HepG2 (cell line): ENCODE data around the gene KTI12. TPM values are rescaled to one million over a fixed set of nuclear protein-coding genes. Genes with fewer than 3 reads are reported as not detected.

Source experiments
- CEBPG ChIP-seq: IDR thresholded peaks from 2 replicates; pipeline ENCODE4 v1.6.1; 2016
- DNMT1 ChIP-seq: sonication (generic); formaldehyde crosslinking; IDR thresholded peaks from 2 replicates; pipeline ENCODE4 v1.5.1; 2020; ENCODE audit warnings: mild to moderate bottlenecking, missing genetic modification reagents
- FOSL1 ChIP-seq: sonication (generic); formaldehyde crosslinking; IDR thresholded peaks from 2 replicates; pipeline ENCODE4 v1.9.0; 2021; ENCODE audit warnings: missing genetic modification reagents, borderline replicate concordance
- HNRNPLL ChIP-seq: fragments of 200-400 bp; formaldehyde crosslinking; IDR thresholded peaks from 2 replicates; pipeline ENCODE4 v1.6.1; 2017; ENCODE audit warnings: mild to moderate bottlenecking, low read depth, low read length; ENCODE audit not compliant: poor library complexity, severe bottlenecking
- MIXL1 ChIP-seq: IDR thresholded peaks from 2 replicates; pipeline ENCODE4 v1.6.1; 2016
- NFIB ChIP-seq: sonication (generic); formaldehyde crosslinking; IDR thresholded peaks from 2 replicates; pipeline ENCODE4 v1.9.0; 2021; ENCODE audit warnings: missing genetic modification reagents, mild to moderate bottlenecking, borderline replicate concordance
- RFXANK ChIP-seq: IDR thresholded peaks from 2 replicates; pipeline ENCODE4 v1.6.1; 2016
- SMAD1 ChIP-seq: sonication (generic); formaldehyde crosslinking; IDR thresholded peaks from 2 replicates; pipeline ENCODE4 v1.4.0; 2020; ENCODE audit warnings: missing genetic modification reagents, low read depth, mild to moderate bottlenecking, borderline replicate concordance
- SMAD3 ChIP-seq: sonication (generic); formaldehyde crosslinking; IDR thresholded peaks from 2 replicates; pipeline ENCODE4 v1.4.0; 2020; ENCODE audit warnings: missing genetic modification reagents
- SMARCC2 ChIP-seq: fragments of 450-650 bp; IDR thresholded peaks from 2 replicates; pipeline ENCODE4 v1.6.1; 2017; ENCODE audit warnings: antibody characterized with exemption, mild to moderate bottlenecking
- ZBTB21 ChIP-seq: sonication (generic); formaldehyde crosslinking; IDR thresholded peaks from 2 replicates; pipeline ENCODE4 v1.4.0; 2020; ENCODE audit warnings: missing genetic modification reagents
- ZFP37 ChIP-seq: sonication (generic); formaldehyde crosslinking; IDR thresholded peaks from 2 replicates; pipeline ENCODE4 v1.4.0; 2020; ENCODE audit warnings: missing genetic modification reagents, borderline replicate concordance
- ZNF20 ChIP-seq: sonication (generic); formaldehyde crosslinking; IDR thresholded peaks from 2 replicates; pipeline ENCODE4 v1.4.0; 2020; ENCODE audit warnings: mild to moderate bottlenecking, moderate library complexity, missing genetic modification reagents
- ZNF235 ChIP-seq: sonication (generic); formaldehyde crosslinking; IDR thresholded peaks from 2 replicates; pipeline ENCODE4 v1.8.1; 2023; ENCODE audit warnings: mild to moderate bottlenecking, missing genetic modification reagents, borderline replicate concordance
- ZNF337 ChIP-seq: sonication (generic); formaldehyde crosslinking; IDR thresholded peaks from 2 replicates; pipeline ENCODE4 v1.5.1; 2020; ENCODE audit warnings: missing genetic modification reagents, low read depth, mild to moderate bottlenecking, borderline replicate concordance
- ZNF781 ChIP-seq: sonication (generic); formaldehyde crosslinking; IDR thresholded peaks from 2 replicates; pipeline ENCODE4 v1.5.1; 2020; ENCODE audit warnings: borderline replicate concordance, mild to moderate bottlenecking, missing genetic modification reagents; ENCODE audit errors: not compliant biosample characterization
- ZSCAN29 ChIP-seq: sonication (generic); formaldehyde crosslinking; conservative IDR thresholded peaks from 2 replicates; pipeline ENCODE4 v1.4.0; 2020; ENCODE audit warnings: mild to moderate bottlenecking, missing genetic modification reagents
- polyA plus RNA-seq, 8 experiments: library from polyadenylated mRNA; depleted of rRNA in 3 of 8; stranded (reverse) in 7 of 8; unstranded in 1 of 8; fragments of >200 nt; fragmentation: Illumina TruSeq in 4 of 8; extraction: Trizol in 4 of 8; gene quantifications; 2 replicates each; pipeline versions ENCODE4 v1.2.1 to v1.2.3, GENCODE V29; 2011 to 2016; ENCODE audit warnings: low read depth in 4 of 8, missing spikeins in 1 of 8, mixed read lengths in 1 of 8; ENCODE audit not compliant: insufficient read depth in 1 of 8
- total RNA-seq, 5 experiments: library from RNA; depleted of rRNA; stranded (reverse); fragments of >200 nt; fragmentation: Illumina TruSeq; extraction: Trizol; gene quantifications; 2 replicates each; pipeline ENCODE4 v1.2.3, GENCODE V29; 2016; ENCODE audit warnings: low read depth in 1 of 5
- TF ChIP-seq, protein P1 (sequence below): sonication (generic); formaldehyde crosslinking; IDR thresholded peaks from 2 replicates; pipeline ENCODE4 v1.4.0; 2020; ENCODE audit warnings: mild to moderate bottlenecking, missing genetic modification reagents
- TF ChIP-seq, protein P2 (sequence below): sonication (generic); formaldehyde crosslinking; IDR thresholded peaks from 2 replicates; pipeline ENCODE4 v1.9.0; 2021; ENCODE audit warnings: missing genetic modification reagents, borderline replicate concordance
- TF ChIP-seq, protein P3 (sequence below): sonication (generic); formaldehyde crosslinking; IDR thresholded peaks from 2 replicates; pipeline ENCODE4 v1.8.0; 2023; ENCODE audit warnings: mild to moderate bottlenecking, missing genetic modification reagents
- TF ChIP-seq, protein P4 (sequence below): sonication (generic); formaldehyde crosslinking; IDR thresholded peaks from 2 replicates; pipeline ENCODE4 v1.4.0; 2020; ENCODE audit warnings: missing genetic modification reagents, borderline replicate concordance

KTI12 gene
- total and polyA plus RNA-seq, 2 of the 13 experiments (the other 11 are each of a cell fraction or from before 2014, with no cell fraction given): 7.4 to 10.2 TPM

DNA sequence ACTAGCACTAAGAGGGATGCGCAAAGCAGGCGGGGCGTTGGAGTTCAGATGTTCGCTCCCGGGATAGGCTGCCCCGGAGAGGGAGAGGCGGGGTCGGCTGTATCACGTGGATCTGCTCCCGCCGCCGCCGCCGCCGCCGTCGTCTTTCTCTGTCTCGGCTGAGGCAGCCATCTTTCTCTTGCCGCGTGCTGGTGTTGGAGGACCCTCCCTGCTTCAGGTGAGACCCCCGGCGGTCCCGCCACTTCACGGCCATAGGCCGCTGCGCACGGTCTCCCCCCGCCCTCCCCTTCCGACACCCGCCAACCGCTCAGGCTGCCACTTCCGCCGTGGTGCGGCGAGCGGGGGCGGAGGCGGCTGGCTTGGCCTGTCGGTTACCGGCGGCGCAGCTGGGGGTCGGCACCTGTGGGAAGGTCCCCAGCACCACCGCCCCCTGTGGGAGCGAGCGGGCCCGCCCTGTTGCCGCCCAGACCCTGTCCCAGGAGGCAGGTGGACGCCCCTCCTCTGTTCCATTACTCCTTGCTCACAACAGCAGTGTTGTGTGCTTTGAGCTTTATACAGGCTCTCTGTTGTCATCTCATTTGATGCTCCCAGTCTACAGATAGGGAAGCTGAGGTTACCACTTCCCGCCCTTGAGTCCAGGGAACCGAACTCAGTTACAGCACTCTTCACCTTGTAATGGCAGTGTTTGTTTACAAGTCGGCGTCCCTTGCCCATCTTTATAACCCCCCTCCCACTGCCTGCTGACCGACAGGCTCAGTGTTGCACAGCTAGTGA is 22.7 kb upstream of the KTI12 start, which contains the start of gene BTF3L4 (continued):
- TF ChIP-seq, protein P1, sequence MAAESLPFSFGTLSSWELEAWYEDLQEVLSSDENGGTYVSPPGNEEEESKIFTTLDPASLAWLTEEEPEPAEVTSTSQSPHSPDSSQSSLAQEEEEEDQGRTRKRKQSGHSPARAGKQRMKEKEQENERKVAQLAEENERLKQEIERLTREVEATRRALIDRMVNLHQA (CRISPR knock-in tag): no peak
- TF ChIP-seq, protein P2, sequence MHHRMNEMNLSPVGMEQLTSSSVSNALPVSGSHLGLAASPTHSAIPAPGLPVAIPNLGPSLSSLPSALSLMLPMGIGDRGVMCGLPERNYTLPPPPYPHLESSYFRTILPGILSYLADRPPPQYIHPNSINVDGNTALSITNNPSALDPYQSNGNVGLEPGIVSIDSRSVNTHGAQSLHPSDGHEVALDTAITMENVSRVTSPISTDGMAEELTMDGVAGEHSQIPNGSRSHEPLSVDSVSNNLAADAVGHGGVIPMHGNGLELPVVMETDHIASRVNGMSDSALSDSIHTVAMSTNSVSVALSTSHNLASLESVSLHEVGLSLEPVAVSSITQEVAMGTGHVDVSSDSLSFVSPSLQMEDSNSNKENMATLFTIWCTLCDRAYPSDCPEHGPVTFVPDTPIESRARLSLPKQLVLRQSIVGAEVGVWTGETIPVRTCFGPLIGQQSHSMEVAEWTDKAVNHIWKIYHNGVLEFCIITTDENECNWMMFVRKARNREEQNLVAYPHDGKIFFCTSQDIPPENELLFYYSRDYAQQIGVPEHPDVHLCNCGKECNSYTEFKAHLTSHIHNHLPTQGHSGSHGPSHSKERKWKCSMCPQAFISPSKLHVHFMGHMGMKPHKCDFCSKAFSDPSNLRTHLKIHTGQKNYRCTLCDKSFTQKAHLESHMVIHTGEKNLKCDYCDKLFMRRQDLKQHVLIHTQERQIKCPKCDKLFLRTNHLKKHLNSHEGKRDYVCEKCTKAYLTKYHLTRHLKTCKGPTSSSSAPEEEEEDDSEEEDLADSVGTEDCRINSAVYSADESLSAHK (CRISPR knock-in tag): no peak
- TF ChIP-seq ZBTB21 (CRISPR knock-in tag) (no peak), FOSL1 (CRISPR knock-in tag) (no peak), DNMT1 (CRISPR knock-in tag) (peak; percentile 65; the same call in 1 of the 2 replicates), CEBPG (CRISPR knock-in tag) (no peak), ZNF20 (no peak), HNRNPLL (peak; percentile 91), SMARCC2 (no peak), ZNF235 (no peak), MIXL1 (no peak), SMAD3 (CRISPR knock-in tag) (no peak), RFXANK (CRISPR knock-in tag) (no peak), NFIB (no peak), ZNF781 (CRISPR knock-in tag) (peak; percentile 76), ZSCAN29 (CRISPR knock-in tag) (no peak), SMAD1 (CRISPR knock-in tag) (peak; percentile 82; the same call in 1 of the 2 replicates), ZNF337 (0 out of 2 replicates have a peak, but pooled peaks have one; percentile 21), ZFP37 (CRISPR knock-in tag) (no peak)
- TF ChIP-seq, protein P3, sequence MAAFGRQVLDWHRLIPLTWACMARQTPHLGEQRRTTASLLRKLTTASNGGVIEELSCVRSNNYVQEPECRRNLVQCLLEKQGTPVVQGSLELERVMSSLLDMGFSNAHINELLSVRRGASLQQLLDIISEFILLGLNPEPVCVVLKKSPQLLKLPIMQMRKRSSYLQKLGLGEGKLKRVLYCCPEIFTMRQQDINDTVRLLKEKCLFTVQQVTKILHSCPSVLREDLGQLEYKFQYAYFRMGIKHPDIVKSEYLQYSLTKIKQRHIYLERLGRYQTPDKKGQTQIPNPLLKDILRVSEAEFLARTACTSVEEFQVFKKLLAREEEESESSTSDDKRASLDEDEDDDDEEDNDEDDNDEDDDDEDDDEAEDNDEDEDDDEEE: no peak
- TF ChIP-seq, protein P4, sequence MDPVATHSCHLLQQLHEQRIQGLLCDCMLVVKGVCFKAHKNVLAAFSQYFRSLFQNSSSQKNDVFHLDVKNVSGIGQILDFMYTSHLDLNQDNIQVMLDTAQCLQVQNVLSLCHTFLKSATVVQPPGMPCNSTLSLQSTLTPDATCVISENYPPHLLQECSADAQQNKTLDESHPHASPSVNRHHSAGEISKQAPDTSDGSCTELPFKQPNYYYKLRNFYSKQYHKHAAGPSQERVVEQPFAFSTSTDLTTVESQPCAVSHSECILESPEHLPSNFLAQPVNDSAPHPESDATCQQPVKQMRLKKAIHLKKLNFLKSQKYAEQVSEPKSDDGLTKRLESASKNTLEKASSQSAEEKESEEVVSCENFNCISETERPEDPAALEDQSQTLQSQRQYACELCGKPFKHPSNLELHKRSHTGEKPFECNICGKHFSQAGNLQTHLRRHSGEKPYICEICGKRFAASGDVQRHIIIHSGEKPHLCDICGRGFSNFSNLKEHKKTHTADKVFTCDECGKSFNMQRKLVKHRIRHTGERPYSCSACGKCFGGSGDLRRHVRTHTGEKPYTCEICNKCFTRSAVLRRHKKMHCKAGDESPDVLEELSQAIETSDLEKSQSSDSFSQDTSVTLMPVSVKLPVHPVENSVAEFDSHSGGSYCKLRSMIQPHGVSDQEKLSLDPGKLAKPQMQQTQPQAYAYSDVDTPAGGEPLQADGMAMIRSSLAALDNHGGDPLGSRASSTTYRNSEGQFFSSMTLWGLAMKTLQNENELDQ (CRISPR knock-in tag): no peak
